Esophagus mucosa (tissue), 1 donor: Measurements from ENCODE around the gene PADI2. TPM values are rescaled to one million over a fixed set of nuclear protein-coding genes. Genes with fewer than 3 reads are reported as not detected.
A peak's percentile ranks its signal among the peaks of the same experiment; 100 is the strongest.

Experiments used
- ATAC-seq: fragments of 200-7000 bp; cut with Tn5 transposase; one replicate; pipeline ENCODE4 v1.9.1; 2020
- total RNA-seq: library from RNA; stranded (reverse); gene quantifications from one replicate; pipeline ENCODE4 v1.2.4, GENCODE V29; 2023
- donor health status: DM: yes; HTN: yes; CAD: no.

Gene PADI2
- total RNA-seq, 1 donor from 2014 or later = 0.92 TPM

DNA sequence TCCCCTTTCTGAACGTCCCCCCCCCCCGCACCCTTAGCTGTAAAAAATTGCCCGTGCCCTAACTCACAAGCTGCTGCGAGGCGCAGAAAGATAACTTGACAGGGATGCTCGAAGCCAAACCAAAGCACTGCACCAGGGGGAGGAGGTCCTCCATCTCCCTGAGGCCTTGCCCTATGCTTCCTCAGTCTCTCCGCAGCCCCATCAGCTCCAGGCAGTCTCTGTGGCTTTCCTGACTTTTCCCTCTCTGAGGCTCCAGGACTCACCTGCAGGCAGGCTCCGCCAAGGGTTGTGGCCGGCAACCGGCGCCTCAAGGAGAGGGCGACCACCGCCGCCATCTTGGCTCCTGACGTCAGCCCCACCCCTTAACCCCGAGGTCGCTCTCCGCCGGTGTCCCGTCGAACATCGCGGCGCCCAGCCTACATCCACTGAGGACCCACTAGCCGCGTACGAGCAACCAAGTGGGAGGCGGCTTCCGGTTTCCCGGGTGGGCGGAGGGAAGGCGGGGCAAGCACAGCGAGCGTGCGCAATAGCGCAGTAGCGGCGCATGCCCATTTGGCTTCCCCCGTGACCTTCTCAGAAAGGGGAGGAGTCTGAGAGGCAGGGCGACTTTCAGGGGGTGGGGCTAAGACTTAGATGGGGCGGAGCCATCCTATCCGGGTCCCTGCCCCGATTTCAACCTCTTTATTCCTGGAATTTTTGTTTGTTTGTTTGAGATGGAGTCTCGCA lies 65.4 kb downstream of the PADI2 start, which contains the start of gene SDHB:
Gene SDHB (minus strand): TSS at position 348 of the 726 bp plus-strand sequence. CDS start 13 bp downstream, at position 335.
- ATAC-seq = peak; percentile 98

DNA sequence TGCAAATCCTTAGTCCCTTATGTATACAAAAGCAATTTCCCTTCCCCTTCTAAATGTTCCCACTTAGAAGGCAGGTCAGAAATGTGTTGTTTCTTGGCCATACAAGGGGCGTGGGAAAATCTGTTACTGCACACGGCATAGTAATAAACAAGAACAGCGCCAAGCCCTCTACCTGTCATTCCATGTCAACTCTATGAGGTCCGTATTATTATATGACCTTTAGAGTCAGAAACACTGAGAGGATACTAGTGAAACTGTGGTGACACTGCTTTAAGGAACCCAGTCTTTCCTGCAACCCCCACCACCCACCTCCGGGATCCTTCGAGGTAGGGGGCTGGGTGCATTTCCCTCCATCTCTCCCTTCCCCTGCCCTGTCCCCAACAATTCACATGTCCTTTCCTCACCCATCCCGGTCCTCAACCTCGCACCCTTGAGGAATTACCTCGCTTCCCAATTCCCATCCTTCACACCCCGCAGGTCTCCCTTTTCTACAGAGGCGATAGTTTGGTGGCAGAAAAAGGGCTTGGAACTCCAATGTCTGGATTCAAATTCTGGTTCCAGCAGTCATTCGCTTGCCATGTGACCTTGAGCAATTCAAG lies 66.1 kb downstream of the PADI2 start:
- no peak for ATAC-seq

- ATAC-seq = no peak
These were observed 66.6 kb downstream of the PADI2 start for GRCh38 chr1:17052641-17053040.

DNA sequence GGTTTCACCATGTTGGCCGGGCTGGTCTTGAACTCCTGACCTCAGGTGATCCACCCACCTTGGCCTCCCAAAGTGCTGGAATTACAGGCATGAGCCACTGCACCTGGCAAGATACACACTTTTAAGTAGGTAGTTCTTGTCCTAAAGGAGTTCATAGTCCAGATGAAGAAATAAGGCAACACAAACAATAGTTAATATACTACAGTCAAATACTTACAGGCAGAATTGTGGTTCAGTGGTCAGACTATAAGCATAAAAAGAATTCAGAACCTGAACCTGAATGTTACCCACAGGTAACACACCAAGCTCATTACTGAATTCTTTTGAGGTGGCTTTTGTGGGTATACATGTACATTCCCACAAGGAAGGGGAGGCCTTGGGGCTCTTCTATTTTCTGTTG lies 67.2 kb downstream of the PADI2 start:
- no peak for ATAC-seq

DNA sequence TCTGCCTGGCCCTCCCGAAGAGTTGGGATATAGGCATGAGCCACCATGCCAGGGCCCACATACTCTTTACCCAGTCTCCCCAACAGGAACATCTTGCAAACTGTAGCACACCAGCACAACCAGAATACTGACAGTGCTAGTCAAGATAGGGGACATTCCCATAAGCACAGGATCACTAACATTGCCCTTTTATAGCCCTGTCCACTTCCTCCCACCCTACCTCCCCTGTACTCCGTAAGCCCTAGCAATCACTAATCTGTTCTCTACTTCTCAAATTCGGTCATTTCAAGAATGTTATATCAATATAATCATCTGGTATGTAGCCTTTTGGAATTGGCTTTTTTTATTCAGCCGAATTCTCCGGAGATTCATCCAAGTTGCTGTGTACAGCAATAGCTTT lies 71.3 kb downstream of the PADI2 start:
- no peak for ATAC-seq

DNA sequence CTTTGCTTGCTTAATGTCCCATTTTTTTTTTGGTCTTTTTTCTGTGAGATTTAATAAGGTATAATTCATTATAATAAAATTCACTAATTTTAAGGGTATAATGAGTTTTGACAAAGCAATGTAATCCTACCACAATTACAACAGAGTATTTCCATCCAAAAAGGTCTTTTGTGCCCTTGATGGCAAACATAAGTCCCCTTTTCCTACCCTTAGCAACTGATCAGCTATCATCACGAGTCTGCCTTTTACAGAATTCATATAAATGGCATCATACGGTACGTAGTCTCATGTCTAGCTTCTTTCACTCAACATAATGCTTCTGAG lies 73.0 kb downstream of the PADI2 start:
- ATAC-seq = no peak

- ATAC-seq = peak; percentile 37
These were observed 73.5 kb downstream of the PADI2 start for GRCh38 chr1:17045634-17046333.

DNA sequence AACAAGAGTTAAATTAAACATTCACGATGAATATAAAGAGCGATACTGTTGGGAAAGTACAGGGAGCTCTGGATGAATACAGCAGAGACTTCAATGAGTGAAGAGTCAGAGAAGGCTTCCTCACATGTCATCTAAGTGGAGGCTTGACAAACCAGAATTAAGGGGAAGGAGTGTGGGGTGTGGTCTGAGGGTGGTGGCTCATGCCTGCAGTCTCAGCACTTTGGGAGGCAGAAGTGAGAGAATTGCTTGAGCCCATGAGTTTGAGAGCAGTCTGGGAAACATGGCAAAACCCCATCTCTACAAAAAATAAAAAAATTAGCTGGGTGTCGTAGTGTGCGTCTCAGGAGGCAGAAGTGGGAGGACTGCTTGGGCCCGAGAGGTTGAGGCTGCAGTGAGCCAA lies 74.1 kb downstream of the PADI2 start:
- peak; percentile 89 for ATAC-seq

DNA sequence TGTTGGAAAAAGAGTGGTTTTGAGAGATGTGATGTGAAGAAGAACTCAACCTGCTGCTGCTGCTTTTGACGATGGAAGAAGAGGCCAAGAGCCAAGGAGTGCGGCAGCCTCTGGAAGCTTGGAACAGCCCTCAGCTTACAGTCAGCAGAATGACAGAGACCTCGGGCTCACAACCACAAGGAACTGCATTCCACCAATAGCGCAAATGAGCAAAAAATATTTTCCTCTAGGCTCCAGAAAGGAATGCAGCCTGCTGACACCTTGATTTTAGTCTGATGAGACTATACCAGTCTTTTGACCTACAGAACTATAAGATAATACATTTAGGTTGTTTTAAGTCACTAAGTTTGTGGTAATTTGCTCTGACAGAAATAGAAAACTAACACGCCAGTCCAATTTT lies 75.6 kb downstream of the PADI2 start:
- no peak for ATAC-seq

DNA sequence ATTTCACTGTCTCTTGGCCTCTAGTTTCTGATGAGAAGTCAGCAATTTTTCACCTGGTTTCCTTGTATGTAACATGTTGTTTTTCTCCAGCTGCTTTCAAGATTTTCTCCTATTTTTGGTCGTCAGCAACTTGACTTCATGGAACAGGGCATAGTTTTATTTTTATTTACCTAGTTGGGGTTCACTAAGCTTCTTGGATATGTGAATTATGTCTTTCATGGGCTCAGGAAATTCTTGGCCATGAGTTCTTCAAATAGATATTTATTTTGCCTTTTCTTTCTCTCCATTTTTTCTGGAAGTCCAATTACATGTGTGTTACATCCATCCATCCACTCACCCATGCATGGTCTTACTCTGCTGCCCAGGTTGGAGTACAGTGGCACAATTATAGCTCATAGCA lies 79.1 kb downstream of the PADI2 start:
- no peak for ATAC-seq

GRCh38 chr1:17039522-17039921 lies 79.7 kb downstream of the PADI2 start:
- ATAC-seq = no peak

- no peak for ATAC-seq
These were observed 85.8 kb downstream of the PADI2 start for GRCh38 chr1:17033481-17033880.

DNA sequence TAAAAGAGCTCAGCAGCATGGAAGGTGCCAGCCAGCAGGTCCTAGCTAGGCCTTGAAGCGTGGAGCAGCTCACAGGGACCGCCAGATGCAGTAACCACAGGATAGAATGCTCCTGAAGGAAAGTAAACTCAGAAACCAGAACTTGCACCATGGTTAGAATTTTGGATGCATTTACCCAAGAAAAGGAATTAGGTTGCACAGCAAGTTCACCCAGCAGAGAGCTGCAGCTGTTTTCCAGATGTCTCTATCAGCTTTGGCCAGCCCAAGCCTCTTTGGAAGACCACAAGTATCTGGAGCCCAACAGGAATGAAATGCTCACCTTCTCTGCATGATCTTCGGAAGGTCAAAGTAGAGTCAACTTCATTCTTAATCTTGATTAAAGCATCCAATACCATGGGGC lies 86.5 kb downstream of the PADI2 start:
- ATAC-seq = no peak

DNA sequence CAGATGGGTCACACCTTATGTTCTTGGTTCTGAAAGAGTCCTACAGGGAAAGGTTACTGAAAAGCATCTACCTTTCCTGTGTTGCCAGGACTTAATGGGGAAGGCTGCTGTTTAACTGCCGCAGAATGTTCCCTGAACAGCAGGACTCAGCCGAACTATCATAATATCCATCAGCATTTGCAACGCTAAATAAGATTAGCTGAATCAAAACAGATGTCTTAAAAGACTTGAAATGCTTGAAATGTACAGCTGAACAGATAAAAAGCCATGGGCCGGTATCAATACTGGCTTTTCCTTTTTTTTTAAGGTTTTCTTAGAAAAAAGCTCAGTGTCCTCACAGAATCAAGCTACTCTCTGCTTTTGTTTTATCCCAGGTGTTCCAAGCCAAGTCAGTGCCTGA lies 87.8 kb downstream of the PADI2 start:
- ATAC-seq = no peak

DNA sequence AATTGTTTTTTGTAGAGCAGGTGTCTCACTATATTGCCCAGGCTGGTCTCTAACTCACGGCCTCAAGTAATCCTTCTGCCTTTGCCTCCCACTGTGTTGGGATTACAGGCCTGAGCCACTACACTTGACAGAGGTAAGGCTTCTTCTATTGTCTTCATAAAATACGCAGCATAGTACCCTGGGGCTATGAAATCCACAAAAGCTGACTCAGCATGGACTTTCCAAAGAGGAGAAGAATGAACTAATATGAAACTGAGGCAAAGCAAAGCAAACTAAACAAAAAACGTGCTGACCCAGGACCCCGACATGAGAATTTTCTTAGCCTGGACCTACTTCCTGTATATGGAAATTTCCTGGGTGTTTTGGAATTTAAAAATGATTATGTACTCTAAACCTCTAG lies 89.0 kb downstream of the PADI2 start:
- ATAC-seq = no peak

- ATAC-seq = no peak
These were observed 90.5 kb downstream of the PADI2 start for GRCh38 chr1:17028662-17029188.

GRCh38 chr1:17027900-17028299 lies 91.4 kb downstream of the PADI2 start:
- no peak for ATAC-seq

DNA sequence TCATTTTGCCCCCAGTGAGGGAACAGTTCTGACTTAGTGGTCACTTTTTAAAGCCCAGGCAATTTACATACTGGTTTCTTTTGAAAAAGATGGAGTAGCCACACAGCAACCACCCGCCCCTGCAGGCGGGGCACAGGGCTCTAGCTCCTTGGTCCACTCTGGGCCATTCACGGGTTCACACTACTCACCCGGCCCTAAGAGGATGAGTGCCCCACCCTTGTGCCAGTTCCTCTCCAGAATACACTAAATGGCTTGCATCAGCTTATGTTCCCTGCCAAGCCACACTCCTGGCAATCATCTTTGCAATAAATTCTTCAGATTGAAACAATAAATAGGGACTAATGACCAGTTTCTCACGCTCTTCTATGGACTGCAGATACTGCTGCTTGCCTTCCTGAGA lies 91.8 kb downstream of the PADI2 start:
- ATAC-seq = peak; percentile 61

- ATAC-seq = no peak
These were observed 94.5 kb downstream of the PADI2 start for GRCh38 chr1:17024721-17025120.

- ATAC-seq = no peak
These were observed 95.7 kb downstream of the PADI2 start for GRCh38 chr1:17023573-17023972.

DNA sequence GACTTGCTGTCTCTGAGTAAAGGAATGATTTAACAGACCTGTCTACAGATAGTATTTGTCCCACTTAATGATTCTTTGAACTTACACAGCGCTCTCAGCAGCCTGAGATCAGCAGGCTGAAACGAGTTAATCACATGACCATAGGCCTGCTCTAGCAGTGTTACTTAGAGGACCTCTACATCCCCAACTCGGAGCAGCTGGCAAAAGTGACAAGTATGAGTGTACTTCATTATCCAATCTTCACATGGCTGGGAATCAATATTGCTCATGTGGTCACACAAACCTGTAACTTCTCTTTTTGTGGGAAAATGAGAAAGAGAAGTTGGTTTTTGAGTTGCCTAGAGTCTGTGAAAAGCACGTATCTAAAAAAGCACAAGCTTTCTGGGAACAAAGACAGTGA lies 96.1 kb downstream of the PADI2 start:
- ATAC-seq = no peak

DNA sequence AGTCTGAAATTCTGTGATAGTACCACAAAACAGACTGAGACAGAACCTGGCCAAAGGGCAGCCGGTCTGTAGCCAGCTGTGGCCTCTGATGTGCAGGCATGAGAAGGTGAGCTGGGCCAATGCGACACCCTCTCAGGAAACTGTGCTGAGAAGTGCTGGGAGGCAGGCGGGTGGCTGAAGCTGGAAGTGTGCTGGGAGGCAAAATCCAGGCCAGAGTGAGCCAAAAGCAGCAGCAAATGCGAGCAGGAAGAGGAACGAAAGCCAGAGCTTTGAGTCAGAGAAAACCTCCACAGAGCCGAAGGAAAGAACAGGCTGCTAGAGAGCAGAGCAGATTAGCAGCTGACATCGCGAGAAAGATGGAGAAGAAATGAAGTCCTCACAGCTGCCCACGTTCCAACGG lies 97.4 kb downstream of the PADI2 start:
- no peak for ATAC-seq

DNA sequence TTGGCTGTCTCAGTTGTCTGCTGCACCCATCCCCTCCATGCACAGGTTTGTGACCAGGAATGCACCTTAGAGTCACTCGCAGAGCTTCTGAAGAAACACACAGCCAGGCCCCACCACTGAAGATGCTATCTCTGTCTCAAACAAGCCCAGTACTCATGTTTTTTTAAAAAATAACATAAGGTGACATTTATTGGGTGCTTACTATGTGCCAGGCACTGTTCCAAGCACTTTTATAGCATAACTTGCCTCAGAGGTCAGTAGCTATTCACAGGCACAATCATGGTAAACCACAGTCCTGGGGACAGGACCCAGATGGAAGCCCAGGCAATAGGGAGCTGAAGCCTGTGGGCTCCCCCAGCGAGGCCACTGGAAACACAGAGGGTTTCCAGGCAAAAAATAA lies 98.7 kb downstream of the PADI2 start:
- ATAC-seq = no peak

DNA sequence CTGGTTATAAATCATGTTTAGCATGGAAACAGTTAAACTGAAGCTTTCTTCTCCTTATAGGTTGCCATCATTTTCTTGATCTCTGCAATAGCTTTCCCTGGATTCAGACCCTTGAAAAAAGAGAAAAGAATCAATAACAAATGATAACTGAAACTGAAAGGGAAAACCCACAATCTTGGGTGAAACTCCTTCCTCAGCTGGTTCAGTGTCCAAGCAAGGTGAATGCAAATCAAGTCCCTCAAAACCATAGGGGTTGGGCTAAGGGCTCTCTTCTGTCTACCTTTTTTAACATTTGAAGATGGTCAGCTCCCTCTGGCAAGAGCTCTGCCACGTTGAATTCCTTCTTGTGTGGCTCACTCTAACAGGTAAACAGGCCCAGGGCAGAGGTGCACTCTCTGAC lies 100.4 kb downstream of the PADI2 start:
- ATAC-seq = no peak
